Mesendoderm (in vitro differentiated cells): ENCODE data around the gene DLGAP3.

Experiments used
- DNase-seq: peaks from one replicate; pipeline ENCODE4 v3.0.0; 2013
- H2AK5ac ChIP-seq: 2 replicates; pipeline ENCODE4 v1.6.1; 2013; ENCODE audit warnings: low read length, inconsistent platforms
- H2BK120ac ChIP-seq: 2 replicates; pipeline ENCODE4 v1.6.1; 2013; ENCODE audit warnings: low read depth, mild to moderate bottlenecking, low read length, moderate library complexity, mixed read lengths
- H2BK15ac ChIP-seq: replicated peaks from 2 replicates; pipeline ENCODE4 v1.6.1; 2013; ENCODE audit warnings: low read depth, mild to moderate bottlenecking, moderate library complexity
- H2BK5ac ChIP-seq: 2 replicates; pipeline ENCODE4 v1.6.1; 2013; ENCODE audit warnings: low read length, inconsistent platforms
- H3K18ac ChIP-seq: 2 replicates; pipeline ENCODE4 v1.6.1; 2013; ENCODE audit warnings: mild to moderate bottlenecking, low read length, mixed read lengths
- H3K23ac ChIP-seq: one replicate; pipeline ENCODE4 v1.6.1; 2013; ENCODE audit warnings: low read length
- H3K27ac ChIP-seq: 2 replicates; pipeline ENCODE4 v1.5.1; 2013; ENCODE audit warnings: low read depth, mild to moderate bottlenecking, inconsistent platforms, low read length, moderate library complexity
- H3K27me3 ChIP-seq: 2 replicates; pipeline ENCODE4 v1.6.1; 2013; ENCODE audit warnings: low read length, control low read depth, mild to moderate bottlenecking, inconsistent platforms; ENCODE audit not compliant: insufficient read depth, poor library complexity
- H3K36me3 ChIP-seq: 2 replicates; pipeline ENCODE4 v1.6.1; 2013; ENCODE audit warnings: low read length, inconsistent platforms; ENCODE audit not compliant: control insufficient read depth, insufficient read depth
- H3K4ac ChIP-seq: one replicate; pipeline ENCODE4 v1.6.1; 2013; ENCODE audit warnings: low read depth, mild to moderate bottlenecking, low read length, moderate library complexity
- H3K4me1 ChIP-seq: 2 replicates; pipeline ENCODE4 v1.6.1; 2013; ENCODE audit warnings: low read depth, low read length, inconsistent platforms; ENCODE audit not compliant: control insufficient read depth
- H3K4me2 ChIP-seq: 2 replicates; pipeline ENCODE4 v1.6.1; 2013; ENCODE audit warnings: low read length
- H3K4me3 ChIP-seq: 2 replicates; pipeline ENCODE4 v1.5.1; 2013; ENCODE audit warnings: mild to moderate bottlenecking, low read length
- H3K56ac ChIP-seq: one replicate; pipeline ENCODE4 v1.6.1; 2013; ENCODE audit warnings: low read length
- H3K79me1 ChIP-seq: 2 replicates; pipeline ENCODE4 v1.6.1; 2013; ENCODE audit warnings: low read length, inconsistent platforms
- H3K79me2 ChIP-seq: 2 replicates; pipeline ENCODE4 v1.6.1; 2013; ENCODE audit warnings: mild to moderate bottlenecking, low read length; ENCODE audit not compliant: control insufficient read depth, insufficient read depth
- H3K9ac ChIP-seq: 2 replicates; pipeline ENCODE4 v1.6.1; 2013; ENCODE audit warnings: low read length, inconsistent platforms
- H4K5ac ChIP-seq: one replicate; pipeline ENCODE4 v1.6.1; 2013; ENCODE audit warnings: low read length
- H4K8ac ChIP-seq: one replicate; pipeline ENCODE4 v1.6.1; 2013; ENCODE audit warnings: low read depth, mild to moderate bottlenecking, control low read depth, low read length, moderate library complexity
- WGBS: extraction: QIAGEN DNeasy Blood & Tissue Kit; methylation state at CpG from one replicate; pipeline ENCODE4 v1.1.7; 2013; ENCODE audit warnings: low lambda C conversion rate, missing lambda C conversion rate; ENCODE audit not compliant: insufficient coverage; ENCODE audit errors: extremely low coverage; 5-methylcytosine and 5-hydroxymethylcytosine counted together

DLGAP3 gene

DNA sequence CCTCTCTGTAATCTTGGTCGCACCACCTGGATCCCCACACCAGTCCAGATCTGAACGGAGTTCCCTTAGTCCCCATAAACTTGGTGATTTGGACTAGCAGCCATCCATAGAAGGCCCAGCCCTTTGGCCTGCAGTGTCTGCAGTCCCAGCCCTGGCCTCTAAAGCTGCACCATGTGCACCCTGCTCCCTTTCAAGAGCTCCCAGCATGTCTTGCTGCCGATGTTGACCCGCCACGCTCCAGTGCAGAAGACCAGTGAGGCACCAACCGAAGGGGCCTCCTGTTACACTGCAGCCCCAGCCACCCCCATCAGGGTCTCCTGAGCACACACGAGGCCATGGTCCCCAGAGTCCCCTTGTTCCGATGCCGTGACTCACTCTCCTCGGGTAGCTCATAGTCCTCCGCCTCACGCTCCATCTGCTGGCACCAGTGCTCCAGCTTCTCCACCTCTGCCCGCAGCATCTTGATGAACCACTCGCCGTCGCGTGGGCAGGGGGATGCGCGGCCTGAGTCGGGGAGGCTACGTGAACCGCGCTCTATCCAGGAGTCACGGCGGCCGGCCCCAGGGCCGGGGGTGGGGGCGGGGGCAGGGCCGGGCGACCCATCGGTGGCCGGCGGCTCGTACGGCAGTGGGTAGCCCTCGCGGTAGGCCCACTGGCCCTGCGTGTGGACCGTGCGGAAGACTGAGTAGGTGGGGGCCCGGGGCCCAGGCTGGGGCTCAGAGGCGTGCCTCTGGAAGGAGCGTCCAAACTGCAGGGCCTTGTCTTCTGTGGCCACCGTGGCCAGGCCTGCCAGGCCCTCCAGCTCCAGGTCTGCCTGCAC lies 61.0 kb downstream of the DLGAP3 start:
- Histone ChIP-seq H2BK15ac (no peak overlapping the region), H3K56ac (no peak overlapping the region), H3K79me1 (no peaks in the 10 kb centered on the region), H3K36me3 (no peaks in the 10 kb centered on the region), H3K4ac (no peak overlapping the region), H2AK5ac (no peak overlapping the region), H2BK120ac (no peak overlapping the region), H4K5ac (no peak overlapping the region), H3K18ac (no peak overlapping the region), H3K9ac (no peak overlapping the region), H3K79me2 (no peaks in the 10 kb centered on the region), H3K4me2 (no peak overlapping the region), H3K27me3 (no peaks in the 10 kb centered on the region), H3K4me1 (no peaks in the 10 kb centered on the region), H3K23ac (no peak overlapping the region), H2BK5ac (no peak overlapping the region), H3K27ac (no peak overlapping the region), H3K4me3 (no peak overlapping the region), H4K8ac (no peak overlapping the region)
- no peak for DNase-seq
- WGBS = no CpG with 5 or more reads among the region's 44 CpGs

DNA sequence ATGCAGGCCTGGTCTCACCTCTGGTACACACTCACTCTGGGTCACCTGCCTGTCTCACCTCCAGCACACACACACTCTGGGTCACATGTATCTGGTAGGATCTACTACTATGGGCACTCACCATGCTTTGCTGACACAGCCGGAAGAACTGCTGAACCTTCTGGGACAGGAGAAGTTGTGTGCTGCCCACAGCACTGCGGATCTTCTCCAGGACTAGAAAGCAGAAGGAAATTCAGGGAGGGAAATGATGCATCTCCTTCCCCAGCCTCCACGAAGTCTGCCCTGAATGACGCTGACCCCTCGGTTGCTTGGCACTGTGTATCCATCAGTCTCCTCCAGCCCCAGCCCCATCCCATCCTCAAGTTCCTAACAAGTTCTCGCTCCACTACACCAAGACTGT lies 62.0 kb downstream of the DLGAP3 start:
- Histone ChIP-seq H3K79me2 (no peaks in the 10 kb centered on the region), H2BK120ac (no peak overlapping the region), H3K4me1 (no peaks in the 10 kb centered on the region), H3K23ac (no peak overlapping the region), H3K9ac (no peak overlapping the region), H2BK15ac (no peak overlapping the region), H3K4ac (no peak overlapping the region), H3K18ac (no peak overlapping the region), H3K36me3 (no peaks in the 10 kb centered on the region), H4K8ac (no peak overlapping the region), H3K56ac (no peak overlapping the region), H3K27me3 (no peaks in the 10 kb centered on the region), H3K4me3 (no peak overlapping the region), H4K5ac (no peak overlapping the region), H3K4me2 (no peak overlapping the region), H3K27ac (no peak overlapping the region), H2BK5ac (no peak overlapping the region), H2AK5ac (no peak overlapping the region), H3K79me1 (no peaks in the 10 kb centered on the region)
- no peak for DNase-seq
- WGBS = no CpG with 5 or more reads among the region's 6 CpGs

GRCh38 chr1:34866762-34867109 lies 62.7 kb downstream of the DLGAP3 start:
- no peak overlapping the region for H2AK5ac ChIP-seq
- no peak overlapping the region for H3K27ac ChIP-seq
- H3K4ac ChIP-seq = no peak overlapping the region
- H3K79me2 ChIP-seq = no peaks in the 10 kb centered on the region
- H3K23ac ChIP-seq = no peak overlapping the region
- peak overlapping the region; percentile 78 for H3K56ac ChIP-seq
- H4K5ac ChIP-seq = no peak overlapping the region
- peak overlapping the region; percentile 64 for H3K9ac ChIP-seq
- H3K4me1 ChIP-seq = no peaks in the 10 kb centered on the region
- no CpG with 5 or more reads among the region's 9 CpGs for WGBS
- H3K4me2 ChIP-seq = no peak overlapping the region
- H3K36me3 ChIP-seq = no peaks in the 10 kb centered on the region
- no peak overlapping the region for H2BK15ac ChIP-seq
- H3K18ac ChIP-seq = no peak overlapping the region
- H2BK5ac ChIP-seq = no peak overlapping the region
- H2BK120ac ChIP-seq = no peak overlapping the region
- H3K79me1 ChIP-seq = no peaks in the 10 kb centered on the region
- no peak overlapping the region for H3K4me3 ChIP-seq
- no peak overlapping the region for H4K8ac ChIP-seq
- H3K27me3 ChIP-seq = no peaks in the 10 kb centered on the region
- no peak for DNase-seq

DNA sequence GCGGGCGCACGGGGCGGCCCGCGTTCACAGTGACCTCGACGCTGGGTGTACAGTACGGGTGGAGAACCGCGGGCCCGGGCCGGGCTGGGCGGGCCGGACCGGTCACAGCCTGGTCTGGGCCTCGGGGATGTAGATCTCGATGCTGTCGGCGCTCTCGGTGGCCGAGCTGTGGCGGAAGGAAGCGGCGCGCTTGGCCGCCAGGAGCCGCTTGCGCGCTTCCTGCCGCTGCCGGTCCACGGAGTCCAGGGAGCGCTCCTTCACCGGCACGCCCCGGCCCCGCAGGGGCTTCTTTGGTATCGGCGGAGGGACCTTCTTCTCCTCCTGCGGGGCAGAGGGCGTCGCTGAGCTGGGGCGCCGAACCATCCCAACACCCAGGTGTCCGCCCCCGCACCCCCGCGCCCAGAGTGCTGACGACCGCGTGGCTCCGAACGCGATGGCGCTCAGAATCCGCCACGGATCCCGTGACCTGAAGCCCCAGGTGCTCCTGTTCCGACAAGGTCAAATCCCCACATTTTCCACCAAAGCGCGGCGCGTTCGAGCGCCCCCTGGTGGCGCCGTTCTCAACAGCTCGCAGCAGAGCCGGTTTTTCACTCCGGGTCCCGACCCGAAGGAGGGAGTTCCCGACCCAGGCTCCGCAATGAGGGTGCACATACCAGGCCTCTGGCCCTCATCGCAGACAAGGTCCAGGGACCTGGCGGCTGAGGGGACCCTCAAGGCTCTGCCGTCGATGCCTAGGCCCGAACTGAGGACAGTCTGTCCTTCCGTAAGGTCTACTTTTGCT lies 63.3 kb downstream of the DLGAP3 start:
- peak overlapping the region; percentile 91 for H4K8ac ChIP-seq
- H3K9ac ChIP-seq = peak overlapping the region; percentile 77
- DNase-seq = peak; percentile 80
- H3K79me1 ChIP-seq = no peaks in the 10 kb centered on the region
- WGBS = no CpG with 5 or more reads among the region's 81 CpGs
- peak overlapping the region; percentile 94 for H3K56ac ChIP-seq
- H3K18ac ChIP-seq = peak overlapping the region; percentile 85
- H3K36me3 ChIP-seq = no peaks in the 10 kb centered on the region
- H4K5ac ChIP-seq = no peak overlapping the region
- H3K27ac ChIP-seq = no peak overlapping the region
- peak overlapping the region; percentile 31 for H2BK120ac ChIP-seq
- H3K4me1 ChIP-seq = no peaks in the 10 kb centered on the region
- no peak overlapping the region for H3K23ac ChIP-seq
- no peaks in the 10 kb centered on the region for H3K79me2 ChIP-seq
- H2BK5ac ChIP-seq = no peak overlapping the region
- no peak overlapping the region for H3K4ac ChIP-seq
- no peak overlapping the region for H2AK5ac ChIP-seq
- H3K4me2 ChIP-seq = peak overlapping the region; percentile 81
- no peaks in the 10 kb centered on the region for H3K27me3 ChIP-seq
- peak overlapping the region; percentile 10 for H2BK15ac ChIP-seq
- peak overlapping the region; percentile 47 for H3K4me3 ChIP-seq

DNA sequence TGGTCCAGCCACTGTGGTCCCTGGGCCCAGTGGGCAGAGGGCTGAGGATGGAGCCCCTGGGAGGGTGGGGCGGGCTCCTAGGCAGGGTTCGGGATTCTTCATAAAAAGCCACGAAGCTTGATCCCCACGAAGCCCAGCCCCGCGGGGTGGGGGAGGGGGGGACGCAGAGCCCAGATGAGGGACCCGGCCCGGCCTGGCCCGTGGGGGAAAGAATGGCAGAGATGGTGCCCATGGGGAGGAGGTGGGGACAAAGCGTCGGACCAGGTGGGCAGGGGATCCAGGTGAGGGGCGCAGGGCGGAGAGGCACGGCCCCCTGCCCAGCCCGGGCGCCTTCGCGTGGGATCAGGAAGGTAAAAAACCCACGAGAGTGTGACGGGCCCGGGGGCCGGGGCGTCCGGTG lies 63.9 kb downstream of the DLGAP3 start:
- Histone ChIP-seq H2BK120ac (peak overlapping the region; percentile 31), H3K79me1 (no peaks in the 10 kb centered on the region), H2BK5ac (no peak overlapping the region), H3K4ac (no peak overlapping the region), H2BK15ac (peak overlapping the region; percentile 10), H3K27ac (no peak overlapping the region), H3K18ac (peak overlapping the region; percentile 85), H3K36me3 (no peaks in the 10 kb centered on the region), H2AK5ac (no peak overlapping the region), H3K79me2 (no peaks in the 10 kb centered on the region), H3K4me1 (no peaks in the 10 kb centered on the region), H3K23ac (no peak overlapping the region), H3K56ac (peak overlapping the region; percentile 94), H3K9ac (peak overlapping the region; percentile 77), H3K27me3 (no peaks in the 10 kb centered on the region), H4K5ac (no peak overlapping the region), H4K8ac (peak overlapping the region; percentile 91), H3K4me2 (peak overlapping the region; percentile 81), H3K4me3 (no peak overlapping the region)
- DNase-seq = no peak
- WGBS = no CpG with 5 or more reads among the region's 25 CpGs
